Brain microvascular endothelial cell (primary cell): Measurements from ENCODE around the gene SPTBN5.

ENCODE experiments used
- DNase-seq: peaks from one replicate; pipeline ENCODE4 v3.0.0-alpha.2; 2020
- H3K27ac ChIP-seq: fragments of 250-450 bp; sonication (Bioruptor Pico); 2 replicates; pipeline ENCODE4 v1.5.1; 2020; ENCODE audit warnings: mild to moderate bottlenecking, moderate library complexity
- H3K27me3 ChIP-seq: fragments of 250-450 bp; sonication (Bioruptor Pico); replicated peaks from 2 replicates; pipeline ENCODE4 v1.5.1; 2020; ENCODE audit warnings: mild to moderate bottlenecking
- H3K36me3 ChIP-seq: fragments of 250-450 bp; sonication (Bioruptor Pico); replicated peaks from 2 replicates; pipeline ENCODE4 v1.5.1; 2020; ENCODE audit warnings: mild to moderate bottlenecking
- H3K4me3 ChIP-seq: 2 replicates; pipeline ENCODE4 v1.5.1; 2011; ENCODE audit warnings: low read depth, mild to moderate bottlenecking, control low read depth, low read length, moderate library complexity
- CTCF ChIP-seq: IDR thresholded peaks from 2 replicates; pipeline ENCODE4 v1.5.1; 2011; ENCODE audit warnings: low read depth, mild to moderate bottlenecking, moderate library complexity, low read length, control low read depth, inconsistent platforms; ENCODE audit errors: missing control alignments
- in situ Hi-C: cut with HindIII; loops from 2 replicates; pipeline ENCODE4 v1.10.0; 2017; ENCODE audit warnings: low sequenced_read_pairs, low pct_ligation_motif_present

SPTBN5 gene

GRCh38 chr15:41890050-41890690 lies 3.7 kb downstream of the SPTBN5 start:
- no peak overlapping the region for H3K4me3 ChIP-seq
- H3K27me3 ChIP-seq, result no peaks in the 10 kb centered on the region
- H3K27ac ChIP-seq, result no peak overlapping the region
- DNase-seq, result no peak
- TF ChIP-seq CTCF, result no peak
- no peaks in the 10 kb centered on the region for H3K36me3 ChIP-seq
- in situ Hi-C loops, result no loop called here

GRCh38 chr15:41888662-41889253 lies 5.1 kb downstream of the SPTBN5 start:
- Histone ChIP-seq H3K27me3 (no peaks in the 10 kb centered on the region), H3K36me3 (no peaks in the 10 kb centered on the region), H3K27ac (no peak overlapping the region), H3K4me3 (no peak overlapping the region)
- no peak for TF ChIP-seq CTCF
- DNase-seq, result no peak
- in situ Hi-C loops, result no loop called here

GRCh38 chr15:41887893-41888292 lies 6.0 kb downstream of the SPTBN5 start:
- Histone ChIP-seq H3K27ac (no peak overlapping the region), H3K4me3 (no peak overlapping the region), H3K27me3 (no peaks in the 10 kb centered on the region), H3K36me3 (no peaks in the 10 kb centered on the region)
- no peak for DNase-seq
- in situ Hi-C loops, result no loop called here
- no peak for TF ChIP-seq CTCF

- Histone ChIP-seq H3K4me3 (no peak overlapping the region), H3K27me3 (no peaks in the 10 kb centered on the region), H3K27ac (no peak overlapping the region), H3K36me3 (no peaks in the 10 kb centered on the region)
- in situ Hi-C loops, result no loop called here
- TF ChIP-seq CTCF, result no peak
- no peak for DNase-seq
Observed at GRCh38 chr15:41887161-41887560, 6.7 kb downstream of the SPTBN5 start.

GRCh38 chr15:41886741-41887140 lies 7.1 kb downstream of the SPTBN5 start:
- Histone ChIP-seq H3K4me3 (no peak overlapping the region), H3K36me3 (no peaks in the 10 kb centered on the region), H3K27me3 (no peaks in the 10 kb centered on the region), H3K27ac (no peak overlapping the region)
- DNase-seq, result no peak
- in situ Hi-C loops, result no loop called here
- TF ChIP-seq CTCF, result no peak

- no peak for TF ChIP-seq CTCF
- no peak for DNase-seq
Observed at GRCh38 chr15:41885841-41886240, 8.0 kb downstream of the SPTBN5 start.

More at GRCh38 chr15:41885841-41886240, 8.0 kb downstream of the SPTBN5 start:
- H3K36me3 ChIP-seq, result no peaks in the 10 kb centered on the region
- H3K27me3 ChIP-seq, result no peaks in the 10 kb centered on the region
- H3K27ac ChIP-seq, result no peak overlapping the region
- in situ Hi-C loops, result no loop called here
- no peak overlapping the region for H3K4me3 ChIP-seq
